ENCODE results near the gene CTCF. TPM values are rescaled to one million over a fixed set of nuclear protein-coding genes. Genes with fewer than 3 reads are reported as not detected.

The CTCF gene
- total and polyA plus RNA-seq, 10 of the 15 experiments (the other 5 are each of a cell fraction or from before 2014, with no cell fraction given) = 9.1 to 55.0 (median 41.8) TPM

DNA sequence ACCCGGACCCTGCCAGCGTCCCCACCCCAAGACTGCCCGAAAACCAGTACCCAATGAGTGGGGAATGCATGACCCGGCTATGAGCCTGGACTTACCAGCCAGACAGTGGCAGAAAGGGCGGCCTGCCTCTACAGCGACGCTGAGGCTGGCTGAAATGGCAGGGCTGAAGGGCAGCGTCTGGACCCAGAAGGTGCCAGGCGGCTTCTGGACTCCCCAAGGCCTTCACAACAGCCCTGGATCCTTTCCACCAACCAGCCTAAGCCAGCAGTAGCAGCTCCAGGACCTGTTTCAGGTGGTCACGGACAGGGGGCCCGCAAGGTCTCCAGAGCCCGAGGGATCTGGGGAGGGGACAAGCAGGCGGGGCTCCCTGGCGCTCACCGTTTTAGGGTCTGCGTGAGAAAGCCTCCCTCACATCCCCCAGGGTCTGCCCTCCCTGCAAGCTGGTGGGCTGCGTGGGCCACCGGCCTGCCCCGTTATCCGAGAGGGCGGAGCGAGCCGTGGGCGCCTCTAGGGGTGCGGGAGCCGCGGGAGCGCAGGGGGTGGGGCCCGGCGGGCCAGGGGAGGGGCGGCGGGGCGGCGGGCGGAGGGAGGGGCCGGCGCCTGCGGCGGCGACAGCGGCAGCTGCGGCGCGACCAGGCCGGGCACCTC lies 34.0 kb upstream of the CTCF start, which contains the start of gene RIPOR1 (continued):
- TF ChIP-seq, protein P1, sequence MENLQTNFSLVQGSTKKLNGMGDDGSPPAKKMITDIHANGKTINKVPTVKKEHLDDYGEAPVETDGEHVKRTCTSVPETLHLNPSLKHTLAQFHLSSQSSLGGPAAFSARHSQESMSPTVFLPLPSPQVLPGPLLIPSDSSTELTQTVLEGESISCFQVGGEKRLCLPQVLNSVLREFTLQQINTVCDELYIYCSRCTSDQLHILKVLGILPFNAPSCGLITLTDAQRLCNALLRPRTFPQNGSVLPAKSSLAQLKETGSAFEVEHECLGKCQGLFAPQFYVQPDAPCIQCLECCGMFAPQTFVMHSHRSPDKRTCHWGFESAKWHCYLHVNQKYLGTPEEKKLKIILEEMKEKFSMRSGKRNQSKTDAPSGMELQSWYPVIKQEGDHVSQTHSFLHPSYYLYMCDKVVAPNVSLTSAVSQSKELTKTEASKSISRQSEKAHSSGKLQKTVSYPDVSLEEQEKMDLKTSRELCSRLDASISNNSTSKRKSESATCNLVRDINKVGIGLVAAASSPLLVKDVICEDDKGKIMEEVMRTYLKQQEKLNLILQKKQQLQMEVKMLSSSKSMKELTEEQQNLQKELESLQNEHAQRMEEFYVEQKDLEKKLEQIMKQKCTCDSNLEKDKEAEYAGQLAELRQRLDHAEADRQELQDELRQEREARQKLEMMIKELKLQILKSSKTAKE (IDR thresholded peaks at IDR 0.05; ENCODE audit: low read depth, poor library complexity, severe bottlenecking) = no peak
- TF ChIP-seq NR2C1 (IDR thresholded peaks at IDR 0.05) = no peak
- TF ChIP-seq, protein P2, sequence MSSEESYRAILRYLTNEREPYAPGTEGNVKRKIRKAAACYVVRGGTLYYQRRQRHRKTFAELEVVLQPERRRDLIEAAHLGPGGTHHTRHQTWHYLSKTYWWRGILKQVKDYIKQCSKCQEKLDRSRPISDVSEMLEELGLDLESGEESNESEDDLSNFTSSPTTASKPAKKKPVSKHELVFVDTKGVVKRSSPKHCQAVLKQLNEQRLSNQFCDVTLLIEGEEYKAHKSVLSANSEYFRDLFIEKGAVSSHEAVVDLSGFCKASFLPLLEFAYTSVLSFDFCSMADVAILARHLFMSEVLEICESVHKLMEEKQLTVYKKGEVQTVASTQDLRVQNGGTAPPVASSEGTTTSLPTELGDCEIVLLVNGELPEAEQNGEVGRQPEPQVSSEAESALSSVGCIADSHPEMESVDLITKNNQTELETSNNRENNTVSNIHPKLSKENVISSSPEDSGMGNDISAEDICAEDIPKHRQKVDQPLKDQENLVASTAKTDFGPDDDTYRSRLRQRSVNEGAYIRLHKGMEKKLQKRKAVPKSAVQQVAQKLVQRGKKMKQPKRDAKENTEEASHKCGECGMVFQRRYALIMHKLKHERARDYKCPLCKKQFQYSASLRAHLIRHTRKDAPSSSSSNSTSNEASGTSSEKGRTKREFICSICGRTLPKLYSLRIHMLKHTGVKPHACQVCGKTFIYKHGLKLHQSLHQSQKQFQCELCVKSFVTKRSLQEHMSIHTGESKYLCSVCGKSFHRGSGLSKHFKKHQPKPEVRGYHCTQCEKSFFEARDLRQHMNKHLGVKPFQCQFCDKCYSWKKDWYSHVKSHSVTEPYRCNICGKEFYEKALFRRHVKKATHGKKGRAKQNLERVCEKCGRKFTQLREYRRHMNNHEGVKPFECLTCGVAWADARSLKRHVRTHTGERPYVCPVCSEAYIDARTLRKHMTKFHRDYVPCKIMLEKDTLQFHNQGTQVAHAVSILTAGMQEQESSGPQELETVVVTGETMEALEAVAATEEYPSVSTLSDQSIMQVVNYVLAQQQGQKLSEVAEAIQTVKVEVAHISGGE (CRISPR knock-in tag; IDR thresholded peaks at IDR 0.05) = no peak
- no peak for TF ChIP-seq HDAC2 (IDR thresholded peaks at IDR 0.05)
- no peak for TF ChIP-seq BCL11A (IDR thresholded peaks at IDR 0.05; ENCODE audit: low read depth, low read length)
